Measurements from ENCODE around the gene TIMM13.
"Not testable (repeated sequence)": the region's sequence is repeated elsewhere in the genome, so short reads cannot be mapped to it uniquely, and the experiment has no call there.

TIMM13 gene

DNA sequence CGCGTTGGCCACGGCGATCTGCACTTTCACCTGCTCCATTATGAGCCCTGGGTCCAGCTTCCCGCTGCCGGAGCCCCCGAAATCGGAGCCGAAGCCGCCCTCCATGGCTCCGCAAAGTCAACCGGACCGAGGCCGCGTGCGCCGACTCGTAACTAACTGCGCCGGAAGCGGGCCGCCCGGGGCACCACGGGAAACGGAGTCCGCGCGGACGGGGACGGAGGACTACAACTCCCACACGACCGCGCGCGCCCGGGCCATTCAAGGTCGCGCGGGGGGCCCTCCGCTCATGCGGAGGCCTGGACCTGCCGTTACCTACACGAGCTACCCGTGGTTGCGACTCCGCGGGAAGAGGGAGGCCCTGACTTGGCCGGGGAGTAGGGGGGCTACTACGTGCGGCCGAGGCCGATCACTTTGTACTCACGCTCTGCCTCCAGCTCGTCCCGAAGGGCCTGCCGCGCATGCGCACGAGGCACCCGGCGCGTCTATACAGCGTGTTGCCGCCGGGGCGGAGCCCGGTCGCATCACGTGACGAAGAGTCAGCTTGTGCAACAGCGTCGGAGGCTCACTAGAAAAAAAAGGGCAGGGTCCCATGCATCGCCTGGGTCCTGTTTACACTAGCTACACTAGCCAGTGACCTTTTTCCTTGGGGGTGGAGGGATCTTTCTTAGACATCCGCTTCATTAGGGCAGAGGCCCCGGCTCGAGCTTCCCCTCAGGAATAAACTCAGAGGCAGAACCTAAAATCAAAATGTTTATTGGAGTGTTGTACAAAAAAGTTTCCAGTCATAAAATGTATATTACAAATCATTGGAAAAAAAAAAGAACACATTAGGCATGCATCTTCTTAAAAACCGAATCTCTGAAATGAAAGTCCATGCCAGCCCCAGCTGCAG, at the start of gene TIMM13:
Gene TIMM13 (minus strand): TSS at position 158 of the 892 bp plus-strand sequence. CDS start 53 bp downstream, at position 105.
- DNase-seq (ENCODE audit: extremely low read depth, low read depth), result peak; percentile 89
- TF ChIP-seq, protein P1, sequence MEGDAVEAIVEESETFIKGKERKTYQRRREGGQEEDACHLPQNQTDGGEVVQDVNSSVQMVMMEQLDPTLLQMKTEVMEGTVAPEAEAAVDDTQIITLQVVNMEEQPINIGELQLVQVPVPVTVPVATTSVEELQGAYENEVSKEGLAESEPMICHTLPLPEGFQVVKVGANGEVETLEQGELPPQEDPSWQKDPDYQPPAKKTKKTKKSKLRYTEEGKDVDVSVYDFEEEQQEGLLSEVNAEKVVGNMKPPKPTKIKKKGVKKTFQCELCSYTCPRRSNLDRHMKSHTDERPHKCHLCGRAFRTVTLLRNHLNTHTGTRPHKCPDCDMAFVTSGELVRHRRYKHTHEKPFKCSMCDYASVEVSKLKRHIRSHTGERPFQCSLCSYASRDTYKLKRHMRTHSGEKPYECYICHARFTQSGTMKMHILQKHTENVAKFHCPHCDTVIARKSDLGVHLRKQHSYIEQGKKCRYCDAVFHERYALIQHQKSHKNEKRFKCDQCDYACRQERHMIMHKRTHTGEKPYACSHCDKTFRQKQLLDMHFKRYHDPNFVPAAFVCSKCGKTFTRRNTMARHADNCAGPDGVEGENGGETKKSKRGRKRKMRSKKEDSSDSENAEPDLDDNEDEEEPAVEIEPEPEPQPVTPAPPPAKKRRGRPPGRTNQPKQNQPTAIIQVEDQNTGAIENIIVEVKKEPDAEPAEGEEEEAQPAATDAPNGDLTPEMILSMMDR (IDR thresholded peaks at IDR 0.05; ENCODE audit: low read depth, low read length), result no peak

DNA sequence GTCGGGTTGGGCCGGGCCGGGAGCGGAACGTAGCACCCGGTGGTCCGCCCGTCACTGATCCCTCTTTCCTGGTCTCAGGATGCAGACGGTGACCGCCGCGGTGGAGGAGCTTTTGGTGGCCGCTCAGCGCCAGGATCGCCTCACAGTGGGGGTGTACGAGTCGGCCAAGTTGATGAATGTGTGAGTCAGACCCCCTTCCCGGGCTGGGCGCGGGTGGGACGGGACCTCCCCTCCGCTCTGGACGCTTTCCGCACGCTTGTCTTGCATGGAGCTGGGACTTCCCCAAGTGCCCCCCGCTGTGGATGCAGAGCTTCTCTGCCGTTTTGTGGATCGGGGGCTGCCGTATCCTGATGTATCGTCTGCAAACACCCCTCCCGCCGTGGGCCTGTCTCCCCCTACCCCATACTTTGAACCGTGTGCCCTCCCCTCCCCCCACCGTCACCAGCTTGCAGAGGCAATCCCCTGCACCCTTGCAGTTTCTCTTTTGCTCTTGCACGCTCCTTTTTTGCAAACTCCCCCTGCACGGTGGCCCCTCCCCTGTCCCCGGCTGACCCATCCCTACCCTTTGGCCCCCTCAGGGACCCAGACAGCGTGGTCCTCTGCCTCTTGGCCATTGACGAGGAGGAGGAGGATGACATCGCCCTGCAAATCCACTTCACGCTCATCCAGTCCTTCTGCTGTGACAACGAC, 49.2 kb upstream of the TIMM13 start:
- no peak for DNase-seq (ENCODE audit: extremely low read depth, low read depth)
- TF ChIP-seq, protein P1 (IDR thresholded peaks at IDR 0.05; ENCODE audit: low read depth, low read length), result no peak

DNA sequence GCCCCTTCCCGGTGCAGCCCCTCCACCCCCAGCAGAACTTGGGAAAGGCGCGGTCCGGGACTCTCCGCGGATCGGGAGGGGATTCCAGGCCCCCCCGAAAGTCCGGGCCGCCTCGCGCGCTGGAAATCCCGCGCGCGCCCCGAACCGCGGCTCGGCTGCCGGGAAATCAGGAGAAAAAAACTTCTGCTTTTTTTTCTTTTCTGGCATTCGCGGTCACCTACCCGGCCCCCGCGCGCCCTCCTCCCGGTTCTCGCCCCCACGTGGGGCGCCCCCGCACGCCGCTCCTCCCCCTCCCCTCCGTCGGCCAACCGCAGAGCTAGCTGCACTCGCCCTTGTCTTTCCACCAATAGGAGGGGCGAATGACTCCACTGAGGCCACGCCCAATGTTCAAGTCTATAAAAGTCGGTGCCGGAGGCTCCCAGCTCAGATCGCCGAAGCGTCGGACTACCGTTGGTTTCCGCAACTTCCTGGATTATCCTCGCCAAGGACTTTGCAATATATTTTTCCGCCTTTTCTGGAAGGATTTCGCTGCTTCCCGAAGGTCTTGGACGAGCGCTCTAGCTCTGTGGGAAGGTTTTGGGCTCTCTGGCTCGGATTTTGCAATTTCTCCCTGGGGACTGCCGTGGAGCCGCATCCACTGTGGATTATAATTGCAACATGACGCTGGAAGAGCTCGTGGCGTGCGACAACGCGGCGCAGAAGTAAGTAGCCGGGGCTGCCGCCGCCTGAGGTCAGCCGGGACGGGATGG, 48.5 kb upstream of the TIMM13 start, which contains the start of gene GADD45B:
Gene GADD45B (plus strand): TSS at position 426 of the 749 bp plus-strand sequence. CDS start 232 bp downstream, at position 658.
- peak; percentile 97 for DNase-seq (ENCODE audit: extremely low read depth, low read depth)
- TF ChIP-seq, protein P1 (IDR thresholded peaks at IDR 0.05; ENCODE audit: low read depth, low read length), result no peak

DNA sequence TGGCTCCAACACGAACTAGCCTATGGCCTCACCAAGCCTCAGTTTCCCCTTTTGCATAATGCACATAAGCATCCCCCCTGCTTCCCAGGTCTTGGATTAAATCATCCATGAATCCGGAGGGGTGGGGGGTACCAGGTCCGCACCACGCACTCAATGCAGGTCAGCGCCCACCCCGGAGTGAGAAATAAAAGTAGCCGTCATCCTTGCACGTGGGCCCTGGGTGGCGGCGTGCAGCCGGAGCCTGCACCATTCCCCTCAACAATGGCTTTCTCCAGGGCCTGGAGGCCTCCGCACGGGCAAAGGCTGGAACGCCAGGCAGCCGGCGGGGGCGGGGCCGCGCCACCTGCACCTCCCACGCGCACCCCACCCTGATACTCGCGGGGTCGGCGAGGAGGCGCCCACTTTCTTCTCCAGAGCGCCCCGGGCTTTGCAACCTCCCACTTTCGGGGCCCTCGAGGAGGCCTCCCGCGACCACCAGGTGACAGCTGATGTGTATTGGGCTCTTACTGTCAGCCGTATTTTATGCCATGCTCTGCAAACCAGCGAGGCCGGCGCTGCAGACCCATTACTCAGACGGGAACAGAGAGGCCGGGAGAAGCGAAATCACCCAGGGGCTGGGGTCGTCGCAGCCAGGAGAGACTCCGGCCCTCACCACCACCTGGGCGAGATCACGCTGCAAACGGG, 47.8 kb upstream of the TIMM13 start:
- TF ChIP-seq, protein P1 (IDR thresholded peaks at IDR 0.05; ENCODE audit: low read depth, low read length), result no peak; the same call in 1 of the 2 replicates
- no peak for DNase-seq (ENCODE audit: extremely low read depth, low read depth)

DNA sequence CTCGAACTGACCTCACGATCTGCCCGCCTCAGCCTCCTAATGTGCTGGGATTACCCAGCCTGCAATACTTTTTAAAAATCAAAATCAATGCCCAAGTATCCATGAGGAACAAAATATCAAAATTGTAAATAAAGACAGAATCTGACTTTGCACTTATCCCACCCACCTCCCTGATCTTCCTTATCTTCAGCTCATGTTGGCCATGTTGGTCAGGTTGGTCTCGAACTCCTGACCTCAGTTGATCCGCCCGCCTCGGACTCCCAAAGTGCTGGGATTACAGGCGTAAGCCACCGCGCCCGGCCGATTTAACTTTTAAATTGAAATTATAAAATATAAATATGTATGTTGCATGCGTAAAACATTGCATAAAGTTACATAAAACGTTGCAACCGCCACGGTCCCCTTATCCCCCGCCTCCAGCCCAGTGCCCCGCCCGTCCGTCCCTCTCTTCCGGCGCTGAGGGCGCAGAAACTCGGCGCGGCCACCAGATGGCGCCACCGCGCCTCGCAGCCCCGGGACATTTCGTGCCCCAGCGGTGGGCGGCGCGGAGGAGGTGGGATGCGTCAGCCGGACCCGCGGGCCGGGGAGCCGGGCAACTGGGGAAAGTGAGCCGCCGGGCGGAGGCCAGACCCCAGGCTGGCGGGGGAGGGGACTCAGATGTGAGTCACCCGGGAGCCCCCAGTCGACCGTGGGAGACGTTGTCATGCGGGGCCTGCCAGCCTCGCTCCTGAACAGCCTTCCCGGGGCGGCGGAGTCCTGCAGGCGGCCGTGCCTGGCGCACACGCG, 47.0 kb upstream of the TIMM13 start:
- DNase-seq (ENCODE audit: extremely low read depth, low read depth), result no peak

DNA sequence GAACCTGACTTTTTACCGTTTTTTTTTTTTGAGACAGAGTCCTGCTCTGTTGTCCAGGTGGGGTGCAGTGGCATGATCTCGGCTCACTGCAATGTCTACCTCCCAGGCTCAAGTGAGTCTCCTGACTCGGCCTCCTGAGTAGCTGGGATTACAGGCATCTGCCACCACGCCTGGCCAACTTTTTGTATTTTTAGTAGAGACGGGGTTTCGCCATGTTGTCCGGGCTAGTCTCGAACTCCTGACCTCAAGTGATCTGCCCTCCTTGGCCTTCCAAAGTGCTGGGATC, 42.5 kb upstream of the TIMM13 start:
- DNase-seq (ENCODE audit: extremely low read depth, low read depth), result not testable (repeated sequence)

More for the DNA sequence above, 47.0 kb upstream of the TIMM13 start:
- TF ChIP-seq, protein P1 (IDR thresholded peaks at IDR 0.05; ENCODE audit: low read depth, low read length), result peak; percentile 76

Measured in AG09319 (cell line).